ENCODE results near the gene IQSEC2.

IQSEC2 gene

DNA sequence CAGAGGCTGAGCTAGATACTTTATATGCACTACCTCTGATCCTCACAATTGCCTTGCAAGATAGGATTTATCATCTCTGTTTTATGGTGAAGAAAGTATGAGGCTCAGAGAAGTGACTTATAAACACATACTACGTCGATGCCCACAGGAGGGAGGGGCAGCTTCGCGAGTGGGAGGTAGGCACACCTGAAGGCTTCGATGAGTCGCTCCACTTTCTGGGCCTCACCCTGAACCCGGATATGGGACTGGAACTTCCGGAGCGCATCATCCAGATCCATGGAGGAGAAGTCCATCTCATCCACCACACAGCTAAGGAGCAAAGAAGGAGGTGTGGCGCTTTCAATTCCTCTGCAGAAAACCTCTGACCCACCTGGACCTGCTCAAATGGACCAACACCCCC lies 33.5 kb downstream of the IQSEC2 start:
- no peak overlapping the region for H3K4me3 ChIP-seq (replicated peaks; ENCODE audit: low read depth, low read length)
- TF ChIP-seq, protein P1, sequence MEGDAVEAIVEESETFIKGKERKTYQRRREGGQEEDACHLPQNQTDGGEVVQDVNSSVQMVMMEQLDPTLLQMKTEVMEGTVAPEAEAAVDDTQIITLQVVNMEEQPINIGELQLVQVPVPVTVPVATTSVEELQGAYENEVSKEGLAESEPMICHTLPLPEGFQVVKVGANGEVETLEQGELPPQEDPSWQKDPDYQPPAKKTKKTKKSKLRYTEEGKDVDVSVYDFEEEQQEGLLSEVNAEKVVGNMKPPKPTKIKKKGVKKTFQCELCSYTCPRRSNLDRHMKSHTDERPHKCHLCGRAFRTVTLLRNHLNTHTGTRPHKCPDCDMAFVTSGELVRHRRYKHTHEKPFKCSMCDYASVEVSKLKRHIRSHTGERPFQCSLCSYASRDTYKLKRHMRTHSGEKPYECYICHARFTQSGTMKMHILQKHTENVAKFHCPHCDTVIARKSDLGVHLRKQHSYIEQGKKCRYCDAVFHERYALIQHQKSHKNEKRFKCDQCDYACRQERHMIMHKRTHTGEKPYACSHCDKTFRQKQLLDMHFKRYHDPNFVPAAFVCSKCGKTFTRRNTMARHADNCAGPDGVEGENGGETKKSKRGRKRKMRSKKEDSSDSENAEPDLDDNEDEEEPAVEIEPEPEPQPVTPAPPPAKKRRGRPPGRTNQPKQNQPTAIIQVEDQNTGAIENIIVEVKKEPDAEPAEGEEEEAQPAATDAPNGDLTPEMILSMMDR (IDR thresholded peaks at IDR 0.05; ENCODE audit: low read depth, low read length, missing control alignments): no peak
- DNase-seq (ENCODE audit: extremely low read depth, low read depth): no peak

DNA sequence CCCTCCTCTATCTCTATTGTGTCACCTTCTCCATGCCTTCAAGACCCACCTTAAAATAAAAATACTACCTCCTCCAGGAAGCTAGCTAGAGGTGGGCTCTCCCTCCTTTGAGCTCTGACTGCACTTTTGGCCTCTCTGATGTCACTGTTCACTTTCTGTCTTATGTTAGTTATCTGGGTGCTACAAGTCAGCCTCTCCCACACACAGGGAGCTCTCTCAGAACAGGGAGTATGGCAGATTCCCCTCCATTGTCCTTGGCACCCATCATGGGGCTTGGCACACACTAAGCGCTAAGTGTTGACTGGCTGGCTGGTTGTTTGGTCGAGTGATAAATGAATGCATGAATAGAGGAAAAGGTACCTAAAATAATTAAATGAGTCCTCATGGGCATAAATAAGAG lies 35.2 kb downstream of the IQSEC2 start:
- no peak overlapping the region for H3K4me3 ChIP-seq (replicated peaks; ENCODE audit: low read depth, low read length)
- no peak for DNase-seq (ENCODE audit: extremely low read depth, low read depth)
- TF ChIP-seq, protein P1 (IDR thresholded peaks at IDR 0.05; ENCODE audit: low read depth, low read length, missing control alignments): no peak

DNA sequence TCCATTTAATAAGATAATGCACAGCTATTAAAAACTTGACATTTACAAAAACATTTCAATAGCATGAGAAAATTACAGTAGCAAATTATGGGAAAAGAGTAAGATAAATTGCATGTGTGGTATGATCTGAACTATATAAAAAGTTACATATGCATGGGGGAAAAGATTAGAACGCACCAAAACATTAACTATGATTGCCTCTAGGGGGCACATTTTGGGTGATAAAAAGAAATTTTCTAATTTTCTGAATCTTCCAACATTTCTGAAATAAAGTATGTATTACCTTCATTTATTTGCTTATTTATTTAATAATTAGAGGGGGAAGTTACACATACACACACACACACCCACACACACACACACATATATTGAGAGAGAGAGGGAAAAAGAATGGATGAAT lies 36.8 kb downstream of the IQSEC2 start:
- DNase-seq (ENCODE audit: extremely low read depth, low read depth): no peak
- H3K4me3 ChIP-seq (replicated peaks; ENCODE audit: low read depth, low read length): no peak overlapping the region
- TF ChIP-seq, protein P1 (IDR thresholded peaks at IDR 0.05; ENCODE audit: low read depth, low read length, missing control alignments): peak; percentile 10

DNA sequence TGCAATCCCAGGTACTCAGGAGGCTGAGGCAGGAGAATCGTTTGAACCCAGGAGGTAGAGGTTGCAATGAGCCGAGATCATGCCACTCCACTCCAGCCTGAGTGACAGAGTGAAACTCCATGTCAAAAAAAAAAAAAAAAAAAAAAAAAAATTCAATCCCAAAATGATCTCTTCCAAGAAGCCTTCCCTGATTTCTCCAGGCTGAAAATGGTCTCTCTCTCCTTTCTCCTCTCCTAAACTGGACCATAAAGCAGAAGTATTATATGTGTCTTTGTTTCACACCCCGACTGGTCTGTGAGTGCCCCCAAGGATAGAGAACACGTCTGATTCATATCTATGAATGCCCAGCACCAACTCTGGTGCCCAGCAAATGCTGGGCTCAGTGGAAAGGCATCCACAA lies 39.1 kb downstream of the IQSEC2 start:
- H3K4me3 ChIP-seq (replicated peaks; ENCODE audit: low read depth, low read length): no peak overlapping the region
- no peak for DNase-seq (ENCODE audit: extremely low read depth, low read depth)
- TF ChIP-seq, protein P1 (IDR thresholded peaks at IDR 0.05; ENCODE audit: low read depth, low read length, missing control alignments): no peak

DNA sequence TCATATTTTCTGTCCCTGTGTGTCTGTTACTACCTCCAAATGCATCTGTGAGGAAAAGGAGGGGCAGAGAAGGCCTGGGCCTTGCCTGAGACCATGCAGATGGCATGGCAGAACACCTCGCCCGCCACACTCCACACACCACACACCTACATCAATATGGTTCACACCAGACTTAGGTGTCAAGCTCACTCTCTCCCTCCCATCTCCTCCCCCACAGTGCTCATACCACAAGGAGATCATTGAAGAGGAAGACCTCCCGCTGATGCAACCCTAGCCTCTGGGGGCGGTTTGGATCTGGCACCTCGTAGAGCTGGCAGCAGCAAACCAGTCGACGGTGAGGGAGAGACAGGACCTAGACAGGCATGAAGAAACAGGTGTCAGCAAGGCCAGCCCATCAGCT lies 39.8 kb downstream of the IQSEC2 start:
- TF ChIP-seq, protein P1 (IDR thresholded peaks at IDR 0.05; ENCODE audit: low read depth, low read length, missing control alignments): no peak
- DNase-seq (ENCODE audit: extremely low read depth, low read depth): no peak
- H3K4me3 ChIP-seq (replicated peaks; ENCODE audit: low read depth, low read length): no peak overlapping the region

DNA sequence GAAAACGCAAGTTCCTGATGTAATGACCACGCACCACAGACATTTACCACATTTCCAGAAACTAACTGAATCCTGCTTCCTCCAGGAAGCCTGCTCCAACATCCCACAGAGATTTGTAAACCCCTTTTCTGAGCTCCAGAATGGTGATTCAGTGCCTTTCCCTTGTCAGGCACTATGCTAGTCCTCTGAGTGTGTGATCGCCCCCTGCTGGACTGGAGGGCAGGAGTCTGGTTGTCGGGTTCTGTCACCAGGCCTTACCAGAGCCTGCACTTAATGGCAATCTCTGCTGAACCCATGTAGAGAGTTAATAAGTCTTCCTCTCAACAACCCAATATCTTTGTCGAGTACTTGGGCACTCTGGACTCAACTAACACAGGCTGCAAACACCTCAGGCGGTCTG lies 41.9 kb downstream of the IQSEC2 start:
- no peak for DNase-seq (ENCODE audit: extremely low read depth, low read depth)
- TF ChIP-seq, protein P1 (IDR thresholded peaks at IDR 0.05; ENCODE audit: low read depth, low read length, missing control alignments): peak; percentile 29
- no peak overlapping the region for H3K4me3 ChIP-seq (replicated peaks; ENCODE audit: low read depth, low read length)

DNA sequence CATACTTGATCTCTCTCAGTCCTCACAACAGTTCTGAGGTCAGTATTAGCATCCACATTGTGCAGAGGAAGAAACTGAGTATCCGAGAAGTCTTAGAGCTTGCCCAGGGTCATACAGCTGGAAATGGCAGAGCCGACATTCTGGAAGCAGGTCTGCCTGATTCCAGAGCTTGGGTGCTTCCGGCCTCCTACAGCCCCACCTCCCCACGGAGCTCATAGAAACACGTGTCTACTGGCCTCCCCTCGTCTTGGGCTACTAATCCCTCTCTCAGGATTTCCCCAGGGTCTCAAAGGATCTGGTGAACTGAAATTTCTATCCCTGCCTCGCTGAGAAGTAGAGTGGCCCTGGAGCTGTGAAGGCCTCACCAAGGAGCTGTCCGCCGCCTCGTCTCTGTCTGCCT lies 44.3 kb downstream of the IQSEC2 start:
- DNase-seq (ENCODE audit: extremely low read depth, low read depth): no peak
- TF ChIP-seq, protein P1 (IDR thresholded peaks at IDR 0.05; ENCODE audit: low read depth, low read length, missing control alignments): no peak
- H3K4me3 ChIP-seq (replicated peaks; ENCODE audit: low read depth, low read length): no peak overlapping the region

Measured in HFF-Myc (cell line).